ENCODE results near the gene PPFIA3. TPM values are rescaled to one million over a fixed set of nuclear protein-coding genes. Genes with fewer than 3 reads are reported as not detected.

The PPFIA3 gene
- total RNA-seq, 2 experiments from 2014 or later = 2.0 to 2.8 TPM

- peaks cover 83% of the 10 kb centered on the region for H3K27me3 Mint-ChIP-seq
- H3K4me1 Mint-ChIP-seq (ENCODE audit: low read depth) = peaks cover 49% of the 10 kb centered on the region
- Histone ChIP-seq H3K4me3 (ENCODE audit: low read length) (no peak overlapping the region), H3K9me3 (ENCODE audit: control insufficient read depth in 1 of 2, insufficient read depth in 1 of 2, low read length in 2 of 2) (peaks cover 0 to 38% of the 10 kb centered on the region in 2 experiments), H3K27ac (ENCODE audit: low read depth in 1 of 2, low read length in 2 of 2) (no peak overlapping the region), H3K27me3 (ENCODE audit: control insufficient read depth in 1 of 2, insufficient read depth in 2 of 2, low read length in 2 of 2) (peaks cover 54 to 57% of the 10 kb centered on the region in 2 experiments), H3K4me1 (ENCODE audit: insufficient read depth, low read length) (peaks cover 51% of the 10 kb centered on the region), H3K36me3 (ENCODE audit: insufficient read depth, low read length) (no peaks in the 10 kb centered on the region)
- H3K27ac Mint-ChIP-seq = no peak overlapping the region
- ATAC-seq (ENCODE audit: poor library complexity) = no peak
- no peak for TF ChIP-seq CTCF (IDR thresholded peaks at IDR 0.05)
- H3K9me3 Mint-ChIP-seq = no peaks in the 10 kb centered on the region
- POLR2A ChIA-PET = no interaction called here
- H3K36me3 Mint-ChIP-seq (ENCODE audit: low read depth) = no peaks in the 10 kb centered on the region
- intact Hi-C loops (cut with DNase I, micrococcal nuclease) = loop anchor here (5.0 kb wide), 2 partner anchors 36 to 156 kb away; partner anchors contain the start of genes GYS1 (in 1 of the 2), LIN7B (in 1 of the 2) and RUVBL2 (in 1 of the 2)
- no peak for DNase-seq
- CTCF ChIA-PET = interaction anchor here (0.7 to 2.6 kb wide), 3 partner anchors 34 to 50 kb away, joined by 3 to 7 read pairs (median 3); partner anchors contain the start of gene LIN7B
- peak overlapping the region; percentile 82 for H3K4me3 Mint-ChIP-seq
These were observed 28.8 kb downstream of the PPFIA3 start for GRCh38 chr19:49148044-49148682.

- CTCF ChIA-PET = interaction anchor here (0.7 to 1.1 kb wide), 4 partner anchors 35 to 51 kb away, joined by 3 to 4 read pairs (median 3); partner anchors contain the start of gene LIN7B
- Mint-ChIP-seq H3K9me3 (no peaks in the 10 kb centered on the region), H3K27me3 (peaks cover 88% of the 10 kb centered on the region), H3K36me3 (ENCODE audit: low read depth) (no peaks in the 10 kb centered on the region), H3K27ac (no peak overlapping the region), H3K4me3 (peak overlapping the region; percentile 86), H3K4me1 (ENCODE audit: low read depth) (peaks cover 52% of the 10 kb centered on the region)
- TF ChIP-seq CTCF (IDR thresholded peaks at IDR 0.05) = no peak
- DNase-seq = peak; percentile 50 to 88 (median 72)
- peak overlapping the region; percentile 62 for H3K4me3 ChIP-seq (ENCODE audit: low read length)
- H3K9me3 ChIP-seq (ENCODE audit: control insufficient read depth in 1 of 2, insufficient read depth in 1 of 2, low read length in 2 of 2) = peaks cover 0 to 41% of the 10 kb centered on the region in 2 experiments
- POLR2A ChIA-PET = interaction anchor here (1.0 kb wide), 1 partner anchor 195 kb away, joined by 3 read pairs; no protein-coding TSS in a partner anchor
- peak; percentile 44 for ATAC-seq (ENCODE audit: poor library complexity)
- H3K27me3 ChIP-seq (ENCODE audit: control insufficient read depth in 1 of 2, insufficient read depth in 2 of 2, low read length in 2 of 2) = peaks cover 55 to 56% of the 10 kb centered on the region in 2 experiments
- intact Hi-C loops (cut with DNase I, micrococcal nuclease) = loop anchor here (5.0 kb wide), 2 partner anchors 37 to 157 kb away; partner anchors contain the start of genes GYS1 (in 1 of the 2), LIN7B (in 1 of the 2) and RUVBL2 (in 1 of the 2)
- no peak overlapping the region for H3K27ac ChIP-seq (ENCODE audit: low read depth in 1 of 2, low read length in 2 of 2)
- no peaks in the 10 kb centered on the region for H3K36me3 ChIP-seq (ENCODE audit: insufficient read depth, low read length)
- peaks cover 49% of the 10 kb centered on the region for H3K4me1 ChIP-seq (ENCODE audit: insufficient read depth, low read length)
These were observed 29.7 kb downstream of the PPFIA3 start for GRCh38 chr19:49148784-49149651.

- Histone ChIP-seq H3K27me3 (ENCODE audit: control insufficient read depth in 1 of 2, insufficient read depth in 2 of 2, low read length in 2 of 2) (peaks cover 55 to 58% of the 10 kb centered on the region in 2 experiments), H3K4me1 (ENCODE audit: insufficient read depth, low read length) (peaks cover 49% of the 10 kb centered on the region), H3K36me3 (ENCODE audit: insufficient read depth, low read length) (no peaks in the 10 kb centered on the region), H3K9me3 (ENCODE audit: control insufficient read depth in 1 of 2, insufficient read depth in 1 of 2, low read length in 2 of 2) (peaks cover 0 to 47% of the 10 kb centered on the region in 2 experiments), H3K4me3 (ENCODE audit: low read length) (peak overlapping the region; percentile 62), H3K27ac (ENCODE audit: low read depth in 1 of 2, low read length in 2 of 2) (no peak overlapping the region)
- Mint-ChIP-seq H3K27me3 (peaks cover 94% of the 10 kb centered on the region), H3K4me1 (ENCODE audit: low read depth) (peaks cover 54% of the 10 kb centered on the region), H3K36me3 (ENCODE audit: low read depth) (no peaks in the 10 kb centered on the region), H3K9me3 (no peaks in the 10 kb centered on the region), H3K27ac (no peak overlapping the region), H3K4me3 (peak overlapping the region; percentile 86)
- intact Hi-C loops (cut with DNase I, micrococcal nuclease) = loop anchor here (5.0 kb wide), 2 partner anchors 37 to 157 kb away; partner anchors contain the start of genes GYS1 (in 1 of the 2), LIN7B (in 1 of the 2) and RUVBL2 (in 1 of the 2)
- ChIA-PET POLR2A (interaction anchor here (1.0 kb wide), 1 partner anchor 195 kb away, joined by 3 read pairs; no protein-coding TSS in a partner anchor), CTCF (interaction anchor here (1.1 kb wide), 3 partner anchors 36 to 52 kb away, joined by 3 to 4 read pairs (median 3); partner anchors contain the start of gene LIN7B)
- ATAC-seq (ENCODE audit: poor library complexity) = no peak
- no peak for TF ChIP-seq CTCF (IDR thresholded peaks at IDR 0.05)
- no peak for DNase-seq
These were observed 30.3 kb downstream of the PPFIA3 start for GRCh38 chr19:49149652-49150105.
